ENCODE data around the gene APEX1.

APEX1 gene

DNA sequence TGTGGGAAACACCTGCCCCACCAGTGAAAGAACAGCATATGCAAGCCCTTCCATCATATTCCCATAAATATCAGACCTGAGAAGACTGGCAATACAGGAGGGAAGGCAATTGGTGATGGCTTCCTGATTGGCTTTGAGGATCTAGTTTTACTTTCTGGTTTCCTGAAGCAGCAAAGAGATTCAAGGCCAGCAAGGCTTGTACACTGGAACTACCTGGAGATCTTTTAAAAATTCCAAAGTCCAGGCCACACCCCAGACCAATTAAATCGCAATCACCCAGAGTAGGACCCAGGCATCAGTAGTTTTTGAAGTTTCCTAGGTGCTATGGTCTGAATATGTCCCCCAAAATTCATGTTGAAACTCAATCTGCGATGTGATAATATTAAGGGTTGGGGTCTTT, 38.8 kb upstream of the APEX1 start:
- H3K9me3 ChIP-seq (ENCODE audit: control insufficient read depth, insufficient read depth, low read length), result no peaks in the 10 kb centered on the region
- H3K4me2 ChIP-seq (ENCODE audit: low read length), result peak overlapping the region; percentile 47
- TF ChIP-seq, protein P1, sequence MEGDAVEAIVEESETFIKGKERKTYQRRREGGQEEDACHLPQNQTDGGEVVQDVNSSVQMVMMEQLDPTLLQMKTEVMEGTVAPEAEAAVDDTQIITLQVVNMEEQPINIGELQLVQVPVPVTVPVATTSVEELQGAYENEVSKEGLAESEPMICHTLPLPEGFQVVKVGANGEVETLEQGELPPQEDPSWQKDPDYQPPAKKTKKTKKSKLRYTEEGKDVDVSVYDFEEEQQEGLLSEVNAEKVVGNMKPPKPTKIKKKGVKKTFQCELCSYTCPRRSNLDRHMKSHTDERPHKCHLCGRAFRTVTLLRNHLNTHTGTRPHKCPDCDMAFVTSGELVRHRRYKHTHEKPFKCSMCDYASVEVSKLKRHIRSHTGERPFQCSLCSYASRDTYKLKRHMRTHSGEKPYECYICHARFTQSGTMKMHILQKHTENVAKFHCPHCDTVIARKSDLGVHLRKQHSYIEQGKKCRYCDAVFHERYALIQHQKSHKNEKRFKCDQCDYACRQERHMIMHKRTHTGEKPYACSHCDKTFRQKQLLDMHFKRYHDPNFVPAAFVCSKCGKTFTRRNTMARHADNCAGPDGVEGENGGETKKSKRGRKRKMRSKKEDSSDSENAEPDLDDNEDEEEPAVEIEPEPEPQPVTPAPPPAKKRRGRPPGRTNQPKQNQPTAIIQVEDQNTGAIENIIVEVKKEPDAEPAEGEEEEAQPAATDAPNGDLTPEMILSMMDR (IDR thresholded peaks at IDR 0.05; ENCODE audit: low read depth, low read length, poor library complexity, severe bottlenecking), result no peak
- no peak for TF ChIP-seq EZH2phosphoT487 (IDR thresholded peaks at IDR 0.05; ENCODE audit: borderline replicate concordance, low read length)
- H3K27me3 ChIP-seq (ENCODE audit: control insufficient read depth, low read length), result no peaks in the 10 kb centered on the region
- peaks cover 16% of the 10 kb centered on the region for H3K79me2 ChIP-seq (ENCODE audit: control insufficient read depth, low read length)
- H3K27ac ChIP-seq (ENCODE audit: low read depth, low read length), result no peak overlapping the region
- H3K4me3 ChIP-seq (ENCODE audit: low read length), result peak overlapping the region; percentile 12; the same call in 1 of the 2 replicates
- H3K9me2 ChIP-seq (replicated peaks; ENCODE audit: control insufficient read depth, low read length), result no peaks in the 10 kb centered on the region
- peaks cover 12% of the 10 kb centered on the region for H3F3A ChIP-seq (ENCODE audit: control insufficient read depth, insufficient read depth)
- H3K4me1 ChIP-seq (ENCODE audit: control insufficient read depth, low read length), result peaks cover 38% of the 10 kb centered on the region
- H4K20me1 ChIP-seq (ENCODE audit: control insufficient read depth, insufficient read depth, low read depth, low read length), result no peaks in the 10 kb centered on the region
- H3K36me3 ChIP-seq (ENCODE audit: control insufficient read depth, low read length), result peaks cover 2% of the 10 kb centered on the region; the same call in 1 of the 2 replicates

DNA sequence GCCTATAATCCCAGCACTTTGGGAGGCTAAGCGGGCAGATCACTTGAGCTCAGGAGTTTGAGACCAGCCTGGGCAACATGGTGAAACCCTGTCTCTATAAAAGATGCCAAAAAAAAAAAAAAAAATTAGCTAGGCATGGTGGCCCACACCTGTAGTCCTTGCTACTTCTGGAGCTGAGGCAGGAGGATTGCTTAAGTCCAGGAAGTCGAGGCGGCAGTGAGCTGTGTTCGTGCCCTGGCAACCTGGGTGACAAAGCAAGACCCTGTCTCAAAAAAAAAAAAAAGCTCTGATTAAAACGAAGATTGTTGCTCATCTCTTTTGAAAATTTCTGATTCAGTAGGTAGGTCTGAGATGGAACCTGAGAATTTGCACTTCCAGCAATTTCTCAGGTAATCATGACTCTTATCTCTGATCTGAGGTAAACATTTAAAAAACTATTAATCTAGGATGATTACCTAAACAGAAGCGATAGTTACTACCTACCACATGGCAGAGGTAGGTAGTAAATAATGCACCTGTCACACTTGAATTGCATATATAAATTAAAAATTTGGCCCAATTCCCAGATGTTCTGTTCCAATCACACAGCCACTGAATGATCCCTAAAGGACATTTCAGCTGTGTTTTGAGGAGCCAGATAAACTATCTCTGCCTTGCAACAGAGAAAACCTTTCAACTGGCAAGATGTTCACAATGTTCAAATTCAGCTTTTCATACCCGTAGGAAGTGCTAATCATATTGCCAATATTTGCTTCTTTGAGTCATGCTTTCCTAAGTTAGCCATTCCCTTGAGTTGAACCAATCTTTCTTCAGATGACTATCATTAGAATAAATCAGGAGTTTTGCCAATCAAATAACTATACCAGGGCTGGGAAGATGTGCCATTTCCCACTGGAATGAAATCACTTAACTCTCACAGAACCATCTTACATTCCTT, 37.5 kb upstream of the APEX1 start:
- Histone ChIP-seq H3K4me1 (ENCODE audit: control insufficient read depth, low read length) (peaks cover 38% of the 10 kb centered on the region), H3K9me2 (replicated peaks; ENCODE audit: control insufficient read depth, low read length) (no peaks in the 10 kb centered on the region), H3F3A (ENCODE audit: control insufficient read depth, insufficient read depth) (peaks cover 13% of the 10 kb centered on the region), H3K4me3 (ENCODE audit: low read length) (no peak overlapping the region), H3K4me2 (ENCODE audit: low read length) (no peak overlapping the region), H3K36me3 (ENCODE audit: control insufficient read depth, low read length) (peaks cover 2% of the 10 kb centered on the region; the same call in 1 of the 2 replicates), H3K27ac (ENCODE audit: low read depth, low read length) (no peak overlapping the region), H3K79me2 (ENCODE audit: control insufficient read depth, low read length) (peaks cover 8% of the 10 kb centered on the region), H3K27me3 (ENCODE audit: control insufficient read depth, low read length) (no peaks in the 10 kb centered on the region), H4K20me1 (ENCODE audit: control insufficient read depth, insufficient read depth, low read depth, low read length) (no peaks in the 10 kb centered on the region), H3K9me3 (ENCODE audit: control insufficient read depth, insufficient read depth, low read length) (no peaks in the 10 kb centered on the region)
- TF ChIP-seq, protein P1 (IDR thresholded peaks at IDR 0.05; ENCODE audit: low read depth, low read length, poor library complexity, severe bottlenecking), result no peak
- no peak for TF ChIP-seq EZH2phosphoT487 (IDR thresholded peaks at IDR 0.05; ENCODE audit: borderline replicate concordance, low read length)

DNA sequence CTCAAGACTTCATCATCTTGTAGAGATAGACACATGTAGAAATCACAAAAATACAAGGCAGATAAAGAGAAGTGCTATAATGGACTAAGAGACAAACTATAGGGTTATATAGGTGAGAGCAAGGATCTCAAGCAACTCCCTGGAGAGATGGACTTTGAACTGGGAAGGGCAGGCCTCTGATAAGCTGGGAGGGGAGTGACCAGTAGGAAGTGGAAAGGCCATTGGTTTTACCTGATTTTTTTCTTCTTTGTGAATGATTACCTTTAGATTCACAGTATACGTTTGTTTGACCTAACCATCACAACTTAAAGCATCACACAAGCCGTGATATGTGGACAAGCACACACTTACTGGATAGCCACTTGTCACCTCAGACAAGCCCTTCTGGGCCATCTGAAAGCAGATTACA, 36.5 kb upstream of the APEX1 start:
- TF ChIP-seq, protein P1 (IDR thresholded peaks at IDR 0.05; ENCODE audit: low read depth, low read length, poor library complexity, severe bottlenecking), result no peak
- no peak for TF ChIP-seq EZH2phosphoT487 (IDR thresholded peaks at IDR 0.05; ENCODE audit: borderline replicate concordance, low read length)
- H3K4me1 ChIP-seq (ENCODE audit: control insufficient read depth, low read length), result peaks cover 44% of the 10 kb centered on the region
- H3K27me3 ChIP-seq (ENCODE audit: control insufficient read depth, low read length), result no peaks in the 10 kb centered on the region
- H3F3A ChIP-seq (ENCODE audit: control insufficient read depth, insufficient read depth), result peaks cover 13% of the 10 kb centered on the region
- H3K9me3 ChIP-seq (ENCODE audit: control insufficient read depth, insufficient read depth, low read length), result no peaks in the 10 kb centered on the region
- no peaks in the 10 kb centered on the region for H3K36me3 ChIP-seq (ENCODE audit: control insufficient read depth, low read length)
- no peaks in the 10 kb centered on the region for H3K9me2 ChIP-seq (replicated peaks; ENCODE audit: control insufficient read depth, low read length)
- H3K4me3 ChIP-seq (ENCODE audit: low read length), result no peak overlapping the region
- H3K4me2 ChIP-seq (ENCODE audit: low read length), result no peak overlapping the region
- H3K79me2 ChIP-seq (ENCODE audit: control insufficient read depth, low read length), result 0 out of 2 replicates have a peak, but pooled peaks cover 2% of the 10 kb centered on the region
- H3K27ac ChIP-seq (ENCODE audit: low read depth, low read length), result no peak overlapping the region
- no peaks in the 10 kb centered on the region for H4K20me1 ChIP-seq (ENCODE audit: control insufficient read depth, insufficient read depth, low read depth, low read length)
